Ureter (tissue), 1 donor: Measurements from ENCODE around the gene SORCS2. TPM values are rescaled to one million over a fixed set of nuclear protein-coding genes. Genes with fewer than 3 reads are reported as not detected.

Experiments
- DNase-seq: peaks from one replicate; pipeline ENCODE4 v3.0.0-alpha.2; 2020; ENCODE audit warnings: low spot score
- total RNA-seq: library from RNA; stranded (reverse); gene quantifications from one replicate; pipeline ENCODE4 v1.2.4, GENCODE V29; 2023
- donor health status: DM: yes; HTN: yes; CAD: no.

Gene SORCS2
- total RNA-seq, 1 donor from 2014 or later, result 2.8 TPM

DNA sequence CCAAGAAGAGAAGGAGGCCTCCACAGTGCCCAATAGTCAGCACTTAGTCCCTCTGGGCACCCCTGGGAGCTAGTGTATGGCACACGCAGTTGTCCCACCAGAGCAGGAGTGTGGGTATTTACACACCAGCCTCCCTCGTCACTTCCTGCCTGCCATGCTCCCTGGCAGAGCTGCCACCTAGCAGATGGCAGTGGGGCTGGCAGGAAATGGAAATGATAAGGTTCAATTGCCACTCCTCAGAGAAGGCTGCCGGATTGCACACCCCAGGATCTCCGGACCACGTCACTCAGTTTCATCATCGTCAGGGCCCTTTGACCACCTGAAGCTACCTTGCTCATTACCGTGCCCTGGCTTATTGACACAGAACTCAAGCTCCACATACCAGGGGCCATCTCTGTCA, 415.7 kb downstream of the SORCS2 start:
- no peak for DNase-seq

DNA sequence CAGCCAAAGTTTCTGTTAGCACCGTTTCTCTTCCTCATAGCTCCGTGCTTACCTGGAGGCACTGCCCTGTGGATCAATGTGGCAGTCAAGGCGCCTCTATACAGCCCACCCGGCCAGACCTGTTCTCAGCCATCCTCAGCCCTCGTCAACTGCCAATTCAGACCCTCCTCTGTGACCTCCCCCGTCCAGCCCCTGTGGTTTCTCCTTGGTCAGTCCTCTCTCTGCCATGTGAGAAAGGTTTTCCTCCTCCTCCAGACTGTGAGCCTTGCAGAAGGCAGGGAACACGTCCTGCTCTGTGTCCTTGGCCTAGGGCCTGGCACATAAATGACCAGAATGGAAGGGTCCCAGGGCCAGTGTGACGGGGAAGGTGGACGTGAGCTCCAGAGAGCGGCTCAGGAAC, 417.0 kb downstream of the SORCS2 start:
- DNase-seq, result no peak

DNA sequence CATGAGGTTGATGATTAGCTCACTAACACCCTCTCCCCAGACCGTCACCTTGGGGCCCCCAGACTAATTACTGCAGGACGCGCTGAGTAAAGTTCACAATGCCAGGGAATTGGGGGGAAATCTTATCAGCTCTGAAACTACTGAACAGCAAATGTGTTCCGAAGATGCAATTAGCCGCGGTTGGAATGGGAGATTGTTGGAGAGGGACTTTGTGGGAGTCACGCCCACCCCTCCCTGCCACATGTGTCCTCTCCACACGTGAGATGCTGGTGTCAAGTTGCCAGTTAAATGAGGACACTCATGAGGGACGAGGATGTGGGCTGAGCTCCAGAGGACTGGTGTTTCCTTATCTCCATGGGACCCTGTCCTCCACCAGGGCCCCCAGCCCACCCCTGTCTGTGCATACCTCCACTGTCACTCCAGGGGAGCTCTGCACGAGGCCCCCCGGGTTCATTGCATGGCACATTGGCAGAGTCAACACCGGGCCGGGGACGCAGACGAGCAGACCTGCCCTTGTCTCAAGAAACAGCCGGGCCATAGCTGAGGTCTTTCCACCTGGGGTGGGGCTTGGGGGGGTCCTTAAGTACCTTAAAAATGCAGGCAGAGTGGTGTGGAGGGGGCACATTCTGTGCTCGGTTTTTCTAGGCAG, 417.8 kb downstream of the SORCS2 start:
- DNase-seq, result no peak

DNA sequence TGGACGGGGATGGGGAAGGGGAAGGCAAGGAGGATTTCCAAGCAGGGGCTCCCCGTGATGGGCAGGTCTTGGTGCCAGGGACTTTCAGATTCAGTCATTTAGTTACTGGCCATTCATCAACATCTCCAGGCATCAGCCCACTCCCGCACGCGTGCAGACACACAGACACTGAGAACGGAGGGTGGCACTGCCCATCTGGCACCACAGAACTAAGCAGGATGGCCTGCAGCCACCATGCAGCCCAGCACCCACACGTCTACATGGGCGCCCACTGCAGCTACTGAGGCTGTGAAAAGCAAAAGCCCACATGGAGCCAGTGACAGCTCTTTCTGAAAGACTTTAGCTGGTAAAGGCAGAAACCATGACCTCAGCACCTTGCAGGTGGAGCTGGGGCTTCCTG, 418.5 kb downstream of the SORCS2 start:
- no peak for DNase-seq

DNA sequence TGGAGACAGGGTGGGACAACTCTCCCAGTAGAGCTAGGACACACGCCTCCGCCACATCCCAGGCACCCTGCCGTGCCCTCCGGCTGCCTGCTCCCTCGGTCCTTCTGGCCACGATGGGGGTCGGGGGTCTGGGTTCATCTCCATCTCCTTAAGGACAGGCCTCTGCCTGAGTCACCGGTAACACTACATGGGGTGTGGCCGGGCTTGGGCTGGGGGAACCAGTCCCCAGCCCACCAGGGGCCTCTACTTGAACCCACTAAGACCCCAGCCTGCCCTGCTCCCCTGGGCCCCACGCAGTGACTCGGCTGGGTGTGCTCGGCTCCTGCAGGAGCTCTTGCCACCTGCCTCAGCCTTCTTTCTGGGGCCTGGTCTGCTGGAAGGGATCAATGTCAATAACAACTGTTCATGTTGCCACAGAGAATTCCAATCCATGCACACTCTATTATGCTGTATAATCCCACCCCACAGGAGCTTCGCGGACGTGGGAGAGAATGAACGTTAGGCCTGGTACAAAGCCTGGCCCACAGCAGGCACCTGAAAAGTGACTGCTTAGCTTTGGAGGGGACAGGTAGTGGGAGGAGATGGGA, 420.1 kb downstream of the SORCS2 start:
- DNase-seq, result no peak

DNA sequence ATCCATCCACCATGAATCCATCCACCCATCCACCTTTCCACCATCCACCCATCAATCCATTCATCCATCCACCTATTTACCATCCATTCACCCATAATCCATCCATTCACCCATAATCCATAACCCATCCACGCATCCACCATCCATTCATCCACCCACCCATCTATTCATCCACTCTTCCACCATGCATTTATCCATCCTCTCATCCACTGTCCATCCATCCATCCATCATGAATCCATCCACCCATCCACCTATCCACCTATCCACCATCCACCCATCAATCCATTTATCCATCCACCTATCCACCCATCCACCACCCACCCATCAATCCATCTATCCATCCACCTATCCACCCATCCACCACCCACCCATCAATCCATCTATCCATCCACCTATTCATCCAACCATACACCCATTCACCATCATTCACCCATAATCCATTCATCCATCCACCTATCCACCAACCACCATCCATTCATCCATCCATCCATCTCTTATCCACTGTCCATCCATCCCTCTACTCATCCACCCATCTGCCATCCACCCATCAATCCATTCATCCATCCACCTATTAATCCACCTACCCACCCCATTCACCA, 422.1 kb downstream of the SORCS2 start:
- no peak for DNase-seq

DNA sequence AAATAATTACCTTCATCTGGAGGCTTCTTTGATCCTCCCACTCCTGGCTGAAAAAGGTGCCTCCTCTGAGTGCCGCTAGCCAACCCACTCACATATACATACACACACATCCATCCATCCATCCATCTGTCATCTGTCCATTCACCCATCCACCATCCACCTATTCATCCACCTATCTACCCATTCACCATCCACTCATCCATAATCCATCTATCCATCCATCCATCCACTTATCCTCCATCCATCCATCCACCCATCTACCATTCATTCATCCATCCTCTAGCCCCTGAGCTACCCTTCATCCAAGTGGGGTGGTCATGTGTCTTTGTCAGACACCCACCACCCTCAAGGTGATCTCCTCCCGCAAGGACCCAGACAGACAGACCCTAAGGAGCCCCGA, 423.9 kb downstream of the SORCS2 start:
- no peak for DNase-seq

DNA sequence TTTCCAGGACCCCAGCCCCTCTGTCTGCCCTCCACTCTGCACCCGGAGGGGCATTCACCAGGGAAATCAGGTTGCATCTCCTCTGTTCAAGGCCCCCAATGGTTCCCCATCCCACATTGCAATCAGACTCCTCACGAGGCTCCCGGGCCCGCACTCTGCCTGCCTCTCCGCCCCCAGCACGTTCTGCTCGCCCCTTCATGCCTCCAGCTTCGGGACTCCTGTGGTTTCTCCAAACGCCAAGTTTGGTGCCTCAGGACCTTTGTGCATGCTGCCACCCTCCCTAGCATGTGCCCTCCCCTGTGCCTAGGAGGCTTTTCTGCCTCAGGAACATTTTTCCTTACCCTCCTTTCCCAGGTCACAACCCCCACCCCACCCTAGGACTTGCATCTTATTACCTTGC, 426.0 kb downstream of the SORCS2 start:
- no peak for DNase-seq

DNA sequence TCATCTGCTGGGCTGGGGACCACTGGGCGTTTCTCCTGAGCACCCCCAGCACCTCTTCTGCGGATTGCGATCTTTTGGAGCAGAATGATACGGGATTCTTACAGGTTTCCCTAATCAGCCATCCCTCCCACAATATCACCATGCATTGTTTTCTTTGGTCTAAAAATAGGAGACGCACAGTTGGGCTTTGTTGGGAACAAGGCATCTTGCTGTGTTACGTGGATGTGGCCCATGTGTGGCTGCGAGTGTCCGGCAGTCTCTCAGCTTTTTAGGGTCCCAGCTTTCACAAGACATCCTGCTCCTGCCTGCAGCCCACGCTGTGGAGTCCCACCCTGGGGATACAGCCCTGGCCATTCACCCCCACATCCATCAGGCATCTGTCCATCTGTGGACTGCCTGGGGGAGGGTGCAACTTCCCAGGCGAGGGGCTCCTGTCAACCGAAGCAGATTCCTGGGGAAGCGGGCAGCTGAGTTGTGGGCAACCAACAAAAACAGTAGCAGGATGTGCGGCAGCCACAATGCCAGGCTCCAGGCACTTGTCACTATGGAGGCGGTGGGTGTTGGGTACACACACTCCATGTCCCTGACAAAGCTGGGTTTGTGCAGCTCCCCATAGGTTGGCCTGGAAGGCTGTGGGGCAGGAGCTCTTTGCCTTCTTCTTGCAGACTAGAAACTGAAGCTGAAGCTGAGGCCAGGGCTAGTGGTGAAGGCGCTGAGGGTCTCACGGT, 427.9 kb downstream of the SORCS2 start:
- DNase-seq, result no peak

DNA sequence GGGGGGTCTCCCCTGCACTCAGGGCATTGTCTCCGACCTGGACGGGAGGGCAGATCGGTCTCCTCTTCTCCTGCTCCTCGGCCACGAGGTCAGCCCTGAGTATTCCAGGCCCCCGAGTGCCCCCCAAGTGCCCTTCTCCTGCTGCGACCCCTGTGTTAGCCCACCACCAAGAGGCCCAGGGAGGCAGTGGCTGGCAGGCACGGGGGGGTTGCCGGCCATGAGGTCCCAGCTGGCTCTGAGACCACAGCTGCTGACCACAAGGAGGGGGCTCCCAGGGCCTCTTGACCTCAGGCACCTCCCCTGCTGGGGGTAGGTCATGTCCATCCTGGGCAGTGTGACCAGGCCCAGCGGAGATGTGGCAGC, 428.5 kb downstream of the SORCS2 start:
- no peak for DNase-seq

DNA sequence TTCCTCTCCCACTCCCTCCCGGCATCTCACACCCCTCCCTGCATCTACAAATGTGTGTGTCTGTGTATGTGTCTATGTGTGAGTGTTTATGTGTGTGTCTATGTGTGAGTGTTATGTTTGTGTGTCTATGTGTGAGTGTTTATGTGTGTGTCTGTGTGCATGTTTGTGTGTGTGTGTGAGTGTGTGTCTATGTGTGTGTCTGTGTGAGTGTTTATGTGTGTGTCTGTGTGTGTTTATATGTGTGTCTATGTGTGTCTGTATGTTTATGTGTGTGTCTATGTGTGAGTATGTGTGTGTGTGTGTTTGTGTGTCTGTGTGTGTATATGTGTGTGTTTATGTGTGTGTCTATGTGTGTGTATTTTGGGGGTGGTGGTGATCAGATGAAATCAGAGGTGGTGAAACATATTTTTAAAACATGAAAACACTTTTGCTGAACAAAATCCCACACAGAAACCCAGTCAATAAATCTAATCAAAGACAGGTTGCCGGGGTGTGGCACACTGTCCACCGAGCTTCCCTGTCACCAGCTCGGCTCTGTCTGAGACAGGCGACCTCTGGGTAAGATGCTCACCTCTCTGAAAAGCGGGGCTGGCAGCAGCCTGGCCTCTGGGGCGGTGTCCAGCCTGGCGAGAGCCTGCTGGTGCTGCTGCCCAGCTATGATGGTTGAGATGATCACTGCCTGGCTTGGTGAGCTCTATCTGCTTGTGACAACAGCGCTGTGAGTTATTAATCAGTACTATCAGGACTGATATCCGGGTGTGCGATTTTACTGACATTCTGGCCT, 429.1 kb downstream of the SORCS2 start:
- no peak for DNase-seq

DNA sequence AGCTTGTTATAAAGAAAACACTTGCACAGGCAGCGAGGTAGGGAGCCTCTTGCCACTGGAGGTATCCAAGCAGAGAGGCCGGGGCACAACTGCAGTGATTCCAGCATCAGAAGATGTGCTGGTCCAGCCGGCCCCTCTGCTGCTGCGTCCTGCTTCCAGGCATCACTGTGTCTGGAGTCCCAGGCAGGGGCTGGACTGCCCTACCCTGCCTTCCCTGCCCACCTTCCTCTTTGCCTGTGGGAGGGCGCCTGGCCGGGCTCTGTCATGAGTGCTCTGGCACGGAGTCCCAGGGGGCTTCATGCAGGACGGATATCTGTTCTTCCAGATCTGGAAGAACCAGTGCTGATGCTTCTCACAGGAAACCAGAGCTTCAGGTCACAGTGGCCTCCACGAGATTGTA, 430.0 kb downstream of the SORCS2 start:
- no peak for DNase-seq

DNA sequence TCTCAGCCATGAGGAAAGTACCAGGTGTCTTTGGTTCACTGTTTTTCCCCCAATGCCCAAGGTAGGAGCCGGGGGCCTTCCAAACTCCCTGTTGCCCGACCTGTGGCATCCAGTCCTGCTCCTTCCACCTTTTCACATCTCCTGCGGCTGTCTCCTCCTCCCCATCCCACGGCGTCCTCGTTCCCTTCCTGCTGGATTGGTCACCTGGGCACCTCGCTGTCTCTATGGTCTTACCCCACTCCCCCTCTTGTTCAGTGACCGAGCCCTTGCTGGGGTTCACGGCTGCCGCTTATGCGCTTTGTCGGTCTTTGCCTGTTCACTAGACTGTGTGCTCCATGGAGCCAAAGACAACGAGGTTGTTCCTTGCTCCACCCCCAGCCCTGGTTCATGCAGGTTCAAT, 431.1 kb downstream of the SORCS2 start:
- no peak for DNase-seq

DNA sequence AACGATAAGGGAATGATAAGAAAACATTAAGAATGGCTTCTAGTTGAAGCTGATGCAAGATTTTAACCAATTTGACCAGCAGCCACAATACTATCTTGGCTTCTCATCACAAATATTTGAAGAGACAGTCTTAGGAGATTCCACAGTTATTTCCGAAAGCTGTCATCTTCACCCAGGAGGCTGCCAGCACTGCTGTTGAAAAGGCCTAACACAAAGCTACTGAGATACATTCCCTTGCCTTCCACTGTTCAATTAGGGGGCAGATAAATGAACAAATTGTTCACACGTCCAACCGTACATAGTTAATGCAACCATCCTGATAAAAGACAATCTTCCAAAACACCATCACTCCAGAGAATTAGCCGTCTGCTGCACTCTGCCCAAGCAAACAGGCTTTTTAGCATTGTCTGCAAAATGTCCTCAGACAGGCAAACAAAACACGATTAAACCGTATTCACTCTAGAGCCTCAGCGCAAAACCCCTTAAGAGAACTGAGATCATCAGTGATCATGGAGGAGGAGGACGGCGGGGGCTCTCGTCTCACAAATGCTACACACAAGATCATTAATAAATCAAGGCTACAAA, 432.1 kb downstream of the SORCS2 start:
- no peak for DNase-seq

DNA sequence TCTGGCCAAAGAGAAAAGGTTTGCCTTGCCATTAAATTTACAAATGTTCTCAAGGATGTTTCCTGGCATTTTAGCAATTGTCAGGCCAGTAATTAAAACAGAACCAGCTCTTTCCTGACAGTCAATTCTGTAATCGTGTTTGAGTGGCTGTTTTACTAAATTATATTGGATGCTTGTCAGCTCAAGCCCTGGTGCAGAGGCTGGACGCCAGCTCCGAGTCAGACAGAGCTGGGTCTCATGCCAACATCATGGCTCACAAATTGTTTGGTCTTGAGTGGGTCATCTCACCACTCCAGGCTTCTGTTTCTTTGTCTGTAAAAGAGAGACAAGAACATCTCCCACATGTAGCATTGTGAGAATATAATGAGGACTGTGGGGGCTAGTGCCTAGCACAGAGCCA, 432.7 kb downstream of the SORCS2 start:
- DNase-seq, result no peak

DNA sequence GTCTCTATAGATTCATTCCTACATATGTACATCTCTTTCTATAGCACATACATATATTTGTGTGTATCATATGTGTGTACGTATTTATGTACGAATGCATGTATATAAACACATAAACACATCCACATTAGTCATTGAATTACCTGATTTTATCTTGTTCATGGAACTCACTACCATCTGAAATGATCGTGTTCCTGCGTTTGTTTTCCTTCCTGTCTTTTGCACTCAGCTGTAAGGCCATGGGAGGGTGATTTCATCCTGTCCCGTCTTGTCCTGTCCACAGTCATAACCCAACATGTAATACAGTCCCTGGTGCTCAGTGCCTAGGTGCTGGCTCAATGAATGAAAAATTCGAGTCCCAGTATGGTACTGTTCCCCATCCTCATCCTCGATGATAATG, 434.2 kb downstream of the SORCS2 start:
- DNase-seq, result no peak

DNA sequence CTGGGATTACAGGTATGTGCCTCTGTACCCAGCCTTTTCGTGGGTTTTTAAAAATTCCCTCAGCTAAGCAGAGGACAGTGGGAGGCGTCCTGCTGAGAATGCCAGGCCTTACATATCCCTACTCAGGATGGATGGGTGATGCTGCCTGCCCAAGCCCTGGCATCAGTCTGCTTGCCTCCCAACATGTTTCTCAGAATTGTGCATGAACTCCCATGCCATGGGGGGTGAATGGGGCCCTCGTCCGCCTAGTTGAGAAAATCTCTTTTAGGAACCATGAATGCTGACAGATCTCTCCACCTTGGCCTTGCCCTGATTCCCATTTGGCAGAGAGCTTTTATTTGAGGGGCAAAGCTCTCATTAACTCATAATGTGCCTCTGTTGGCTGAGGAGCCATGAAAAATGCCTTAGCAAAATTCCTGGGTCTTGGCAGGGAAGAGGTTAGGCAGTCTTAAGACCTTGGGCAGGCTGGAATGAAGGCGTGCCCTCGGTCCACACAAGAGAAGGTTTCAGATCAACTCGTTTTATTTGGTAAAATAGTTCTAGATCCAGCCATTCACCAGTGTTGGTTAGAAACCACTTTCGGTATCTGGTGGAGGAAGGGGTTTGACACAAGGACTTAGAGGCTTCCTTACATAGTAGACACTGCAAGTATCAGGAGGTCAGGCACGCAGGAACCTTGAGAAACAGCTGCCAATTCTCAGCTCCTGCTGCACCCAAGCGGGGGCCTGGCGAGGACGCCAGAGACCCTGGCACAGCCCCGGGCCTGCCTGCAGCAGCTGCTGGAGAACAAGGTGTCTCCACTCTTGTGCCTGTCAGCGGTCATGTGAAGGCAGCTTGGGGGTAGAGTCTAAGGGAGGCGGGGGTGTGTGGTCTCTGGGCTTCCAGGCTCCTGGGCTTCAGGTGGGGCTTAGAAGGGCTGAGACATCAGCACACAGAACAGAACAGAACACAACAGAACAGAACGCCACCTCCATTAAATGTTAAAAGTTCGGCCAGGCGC, 435.2 kb downstream of the SORCS2 start:
- no peak for DNase-seq

DNA sequence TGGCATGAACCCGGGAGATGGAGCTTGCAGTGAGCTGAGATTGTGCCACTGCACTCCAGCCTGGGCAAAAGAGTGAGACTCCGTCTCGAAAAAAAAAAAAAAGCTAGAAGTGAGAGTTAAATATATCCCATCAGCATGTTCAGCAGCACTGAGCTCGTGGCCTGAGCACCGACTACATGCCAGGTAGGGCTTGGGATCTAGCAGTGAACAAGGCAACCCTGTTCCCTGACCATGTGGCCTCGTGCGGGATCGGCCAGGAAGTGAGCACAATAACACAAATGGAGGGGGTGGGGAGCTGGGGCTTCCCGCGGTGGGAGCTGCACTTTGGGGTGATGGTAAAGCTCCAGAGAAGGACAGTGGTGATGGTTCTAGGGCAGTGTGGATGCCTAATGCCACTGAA, 436.1 kb downstream of the SORCS2 start:
- DNase-seq, result no peak

DNA sequence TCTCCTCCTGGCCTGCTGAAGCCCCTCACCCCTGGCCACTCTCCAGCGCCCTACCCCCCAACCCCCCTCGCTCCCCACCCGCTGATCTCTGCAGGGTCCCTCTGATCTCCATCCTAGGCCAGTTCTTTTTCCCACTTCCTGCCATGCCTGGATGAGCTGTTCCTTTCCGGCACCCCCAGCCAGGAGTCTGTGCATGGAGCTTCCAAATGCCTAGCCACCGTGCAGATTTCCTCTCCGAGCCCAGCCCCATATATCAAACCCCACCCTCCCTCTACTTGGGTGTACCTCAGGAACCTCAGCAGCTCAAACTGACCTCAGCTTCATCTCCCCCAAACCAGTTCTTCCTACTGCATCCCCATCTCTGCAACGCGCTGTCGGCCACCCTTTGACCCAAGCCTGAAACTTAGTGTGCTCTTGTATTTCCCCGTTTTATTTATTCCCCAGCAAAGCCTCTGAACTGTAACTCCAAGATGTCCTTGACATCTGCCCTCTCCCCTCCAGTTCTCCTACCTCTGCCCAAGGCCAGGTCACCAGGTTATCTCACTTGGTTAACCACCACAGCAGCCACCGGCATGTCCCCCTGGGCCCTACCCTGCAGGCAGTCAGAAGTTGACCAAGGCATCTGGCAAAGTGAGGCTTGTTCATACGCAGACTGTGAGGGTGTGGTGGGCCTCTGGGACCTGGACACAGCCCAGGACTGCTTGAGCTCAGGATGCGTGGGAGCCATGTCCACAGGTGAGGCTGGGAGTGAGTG, 437.3 kb downstream of the SORCS2 start:
- no peak for DNase-seq
